GM18870 (cell line): ENCODE measurements around the gene C2CD5.
"Not testable (repeated sequence)": the region's sequence is repeated elsewhere in the genome, so short reads cannot be mapped to it uniquely, and the experiment has no call there.

Experiments used
- ATAC-seq: cut with Tn5 transposase; IDR thresholded peaks from one replicate; pipeline ENCODE4 v1.9.1; 2021; ENCODE audit warnings: moderate library complexity; ENCODE audit not compliant: unreplicated experiment

Gene C2CD5

GRCh38 chr12:22536971-22537544 is 7.3 kb downstream of the C2CD5 start:
- no peak for ATAC-seq

- ATAC-seq = no peak
Observed at GRCh38 chr12:22536346-22536945, 7.9 kb downstream of the C2CD5 start.

GRCh38 chr12:22535478-22535877 is 8.9 kb downstream of the C2CD5 start:
- no peak for ATAC-seq

- ATAC-seq = no peak
Observed at GRCh38 chr12:22535038-22535437, 9.3 kb downstream of the C2CD5 start.

- no peak for ATAC-seq
Observed at GRCh38 chr12:22533155-22533554, 11.2 kb downstream of the C2CD5 start.

- no peak for ATAC-seq
Observed at GRCh38 chr12:22532317-22532716, 12.0 kb downstream of the C2CD5 start.

GRCh38 chr12:22531205-22531604 is 13.1 kb downstream of the C2CD5 start:
- no peak for ATAC-seq

GRCh38 chr12:22529281-22530060 is 14.9 kb downstream of the C2CD5 start:
- peak; percentile 90 for ATAC-seq

- no peak for ATAC-seq
Observed at GRCh38 chr12:22527999-22528398, 16.3 kb downstream of the C2CD5 start.

GRCh38 chr12:22526836-22527235 is 17.5 kb downstream of the C2CD5 start:
- no peak for ATAC-seq

GRCh38 chr12:22525426-22525825 is 18.9 kb downstream of the C2CD5 start:
- no peak for ATAC-seq

GRCh38 chr12:22518998-22519397 is 25.3 kb downstream of the C2CD5 start:
- no peak for ATAC-seq

GRCh38 chr12:22518060-22518719 is 26.2 kb downstream of the C2CD5 start:
- ATAC-seq = no peak

- no peak for ATAC-seq
Observed at GRCh38 chr12:22514875-22515274, 29.5 kb downstream of the C2CD5 start.

GRCh38 chr12:22505826-22506225 is 38.5 kb downstream of the C2CD5 start:
- ATAC-seq = no peak

GRCh38 chr12:22500100-22500499 is 44.2 kb downstream of the C2CD5 start:
- no peak for ATAC-seq

GRCh38 chr12:22499445-22499844 is 44.9 kb downstream of the C2CD5 start:
- ATAC-seq = no peak

GRCh38 chr12:22494319-22494718 is 50.0 kb downstream of the C2CD5 start:
- no peak for ATAC-seq

GRCh38 chr12:22491034-22491433 is 53.3 kb downstream of the C2CD5 start:
- ATAC-seq = no peak

GRCh38 chr12:22488478-22488877 is 55.9 kb downstream of the C2CD5 start:
- ATAC-seq = no peak

GRCh38 chr12:22487683-22488082 is 56.7 kb downstream of the C2CD5 start:
- ATAC-seq = not testable (repeated sequence)
